ENCODE data around the gene PXT1.

GRCh38 chr6:36426622-36427021, 16.0 kb downstream of the PXT1 start:
- no peak for TF ChIP-seq CTCF (IDR thresholded peaks at IDR 0.05)
- TF ChIP-seq POLR2A (IDR thresholded peaks at IDR 0.05): no peak

Data from breast epithelium (tissue), 3 donors.